ENCODE data around the gene GSG1L. TPM values are rescaled to one million over a fixed set of nuclear protein-coding genes. Genes with fewer than 3 reads are reported as not detected.

Gene GSG1L
- total and polyA plus RNA-seq, 4 donors, result not detected

DNA sequence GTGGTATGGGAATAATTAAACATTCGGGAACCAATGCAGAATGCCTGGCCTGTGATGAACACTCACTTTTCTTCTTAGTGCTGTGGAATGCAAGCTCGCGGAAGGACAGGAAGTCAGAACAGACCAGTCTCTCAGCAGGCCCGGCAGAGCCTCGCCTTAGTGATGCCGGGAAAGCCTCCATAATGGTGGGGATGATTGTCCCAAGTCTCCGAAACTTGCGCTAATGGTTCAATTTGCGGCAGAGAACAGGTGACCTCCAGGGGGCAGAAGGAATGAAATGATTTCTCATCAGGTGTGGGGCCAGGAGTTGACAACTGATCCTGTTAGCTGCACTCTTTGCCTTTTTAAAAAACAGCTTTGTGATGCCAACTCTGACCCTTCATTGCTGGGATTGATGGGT is 170.6 kb downstream of the GSG1L start (continued):
- TF ChIP-seq, protein P1, sequence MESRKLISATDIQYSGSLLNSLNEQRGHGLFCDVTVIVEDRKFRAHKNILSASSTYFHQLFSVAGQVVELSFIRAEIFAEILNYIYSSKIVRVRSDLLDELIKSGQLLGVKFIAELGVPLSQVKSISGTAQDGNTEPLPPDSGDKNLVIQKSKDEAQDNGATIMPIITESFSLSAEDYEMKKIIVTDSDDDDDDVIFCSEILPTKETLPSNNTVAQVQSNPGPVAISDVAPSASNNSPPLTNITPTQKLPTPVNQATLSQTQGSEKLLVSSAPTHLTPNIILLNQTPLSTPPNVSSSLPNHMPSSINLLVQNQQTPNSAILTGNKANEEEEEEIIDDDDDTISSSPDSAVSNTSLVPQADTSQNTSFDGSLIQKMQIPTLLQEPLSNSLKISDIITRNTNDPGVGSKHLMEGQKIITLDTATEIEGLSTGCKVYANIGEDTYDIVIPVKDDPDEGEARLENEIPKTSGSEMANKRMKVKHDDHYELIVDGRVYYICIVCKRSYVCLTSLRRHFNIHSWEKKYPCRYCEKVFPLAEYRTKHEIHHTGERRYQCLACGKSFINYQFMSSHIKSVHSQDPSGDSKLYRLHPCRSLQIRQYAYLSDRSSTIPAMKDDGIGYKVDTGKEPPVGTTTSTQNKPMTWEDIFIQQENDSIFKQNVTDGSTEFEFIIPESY (IDR thresholded peaks at IDR 0.05), result no peak
- TF ChIP-seq FOXA2 (IDR thresholded peaks at IDR 0.05) (no peak), EGR1 (IDR thresholded peaks at IDR 0.05; ENCODE audit: low read depth in 2 of 2) (no peak), HNF4A (conservative IDR thresholded peaks at IDR 0.05) (no peak), YY1 (IDR thresholded peaks at IDR 0.05) (no peak), MAX (IDR thresholded peaks at IDR 0.05) (no peak), RXRA (IDR thresholded peaks at IDR 0.05) (no peak), RAD21 (IDR thresholded peaks at IDR 0.05) (no peak)

DNA sequence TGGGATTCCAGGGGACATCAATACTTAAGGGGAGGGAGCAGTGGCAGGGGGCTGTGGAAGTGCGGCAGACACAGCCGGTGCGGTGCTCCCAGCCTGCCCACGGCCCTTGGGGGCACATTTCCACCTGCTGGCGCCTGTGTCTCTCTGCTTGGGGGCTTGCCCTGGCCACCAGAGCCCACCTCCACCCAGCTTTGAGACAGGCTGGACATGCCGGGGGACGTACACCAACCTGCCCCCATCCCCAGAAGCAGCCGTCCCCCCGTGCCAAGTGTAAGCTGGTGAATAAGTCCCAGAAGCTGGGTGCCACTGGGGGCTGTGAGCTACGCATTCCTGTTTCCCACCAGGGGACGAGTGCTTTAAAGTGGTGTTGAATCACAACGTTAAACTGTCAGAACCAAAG is 172.6 kb downstream of the GSG1L start:
- peaks cover 0 to 2% (median under 1%) of the 10 kb centered on the region in 4 donors for H3K9me3 ChIP-seq (ENCODE audit: control insufficient read depth in 4 of 4, low read length in 3 of 4)
- 34% methylated on average over 12 of the region's 12 CpGs for WGBS
- H3K27ac ChIP-seq (ENCODE audit: low read depth in 1 of 2, low read length in 2 of 2), result no peak overlapping the region
- H3K4me1 ChIP-seq (ENCODE audit: control insufficient read depth in 4 of 4, insufficient read depth in 4 of 4, low read length in 3 of 4), result no peaks in the 10 kb centered on the region
- TF ChIP-seq GABPA (IDR thresholded peaks at IDR 0.05 in 1 of 2, conservative IDR thresholded peaks at IDR 0.05 in 1 of 2), result no peak
- no peak for TF ChIP-seq FOXA1 (IDR thresholded peaks at IDR 0.05)
- no peak for TF ChIP-seq MAX (IDR thresholded peaks at IDR 0.05)
- no peak for TF ChIP-seq SP1 (IDR thresholded peaks at IDR 0.05)
- TF ChIP-seq, protein P2, sequence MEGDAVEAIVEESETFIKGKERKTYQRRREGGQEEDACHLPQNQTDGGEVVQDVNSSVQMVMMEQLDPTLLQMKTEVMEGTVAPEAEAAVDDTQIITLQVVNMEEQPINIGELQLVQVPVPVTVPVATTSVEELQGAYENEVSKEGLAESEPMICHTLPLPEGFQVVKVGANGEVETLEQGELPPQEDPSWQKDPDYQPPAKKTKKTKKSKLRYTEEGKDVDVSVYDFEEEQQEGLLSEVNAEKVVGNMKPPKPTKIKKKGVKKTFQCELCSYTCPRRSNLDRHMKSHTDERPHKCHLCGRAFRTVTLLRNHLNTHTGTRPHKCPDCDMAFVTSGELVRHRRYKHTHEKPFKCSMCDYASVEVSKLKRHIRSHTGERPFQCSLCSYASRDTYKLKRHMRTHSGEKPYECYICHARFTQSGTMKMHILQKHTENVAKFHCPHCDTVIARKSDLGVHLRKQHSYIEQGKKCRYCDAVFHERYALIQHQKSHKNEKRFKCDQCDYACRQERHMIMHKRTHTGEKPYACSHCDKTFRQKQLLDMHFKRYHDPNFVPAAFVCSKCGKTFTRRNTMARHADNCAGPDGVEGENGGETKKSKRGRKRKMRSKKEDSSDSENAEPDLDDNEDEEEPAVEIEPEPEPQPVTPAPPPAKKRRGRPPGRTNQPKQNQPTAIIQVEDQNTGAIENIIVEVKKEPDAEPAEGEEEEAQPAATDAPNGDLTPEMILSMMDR (IDR thresholded peaks at IDR 0.05; ENCODE audit: low read depth, low read length, missing input control), result no peak
- no peak for TF ChIP-seq EGR1 (IDR thresholded peaks at IDR 0.05; ENCODE audit: low read depth in 2 of 2)
- no peak for TF ChIP-seq NR2F2 (IDR thresholded peaks at IDR 0.05)
- TF ChIP-seq RXRA (IDR thresholded peaks at IDR 0.05), result no peak
- no peak for TF ChIP-seq ATF3 (IDR thresholded peaks at IDR 0.05)
- TF ChIP-seq HNF4G (IDR thresholded peaks at IDR 0.05), result no peak
- no peak overlapping the region for H3K9ac ChIP-seq (ENCODE audit: low read depth in 1 of 2, low read length in 2 of 2)
- peaks cover 0 to under 1% (median under 1%) of the 10 kb centered on the region in 4 donors for H3K27me3 ChIP-seq (ENCODE audit: control insufficient read depth in 4 of 4, insufficient read depth in 4 of 4, low read length in 3 of 4)
- H3K4me3 ChIP-seq (ENCODE audit: low read depth in 1 of 3, low read length in 3 of 3), result no peak overlapping the region
- DNase-seq (ENCODE audit: low spot score), result no peak
- H3K36me3 ChIP-seq (ENCODE audit: control insufficient read depth in 4 of 4, insufficient read depth in 3 of 4, low read depth in 1 of 4, low read length in 3 of 4), result no peaks in the 10 kb centered on the region

- no peak overlapping the region for H3K27ac ChIP-seq (ENCODE audit: low read depth in 1 of 2, low read length in 2 of 2)
- H3K27me3 ChIP-seq (ENCODE audit: control insufficient read depth in 4 of 4, insufficient read depth in 4 of 4, low read length in 3 of 4), result peaks cover 0 to 3% (median 0%) of the 10 kb centered on the region in 4 donors
- H3K9me3 ChIP-seq (ENCODE audit: control insufficient read depth in 4 of 4, low read length in 3 of 4), result peaks cover 0 to 2% (median 0%) of the 10 kb centered on the region in 4 donors
- WGBS, result 80% methylated on average over 6 of the region's 6 CpGs
- no peak for DNase-seq (ENCODE audit: low spot score)
- no peak overlapping the region for H3K4me3 ChIP-seq (ENCODE audit: low read depth in 1 of 3, low read length in 3 of 3)
- H3K9ac ChIP-seq (ENCODE audit: low read depth in 1 of 2, low read length in 2 of 2), result no peak overlapping the region
- no peaks in the 10 kb centered on the region for H3K4me1 ChIP-seq (ENCODE audit: control insufficient read depth in 4 of 4, insufficient read depth in 4 of 4, low read length in 3 of 4)
- no peaks in the 10 kb centered on the region for H3K36me3 ChIP-seq (ENCODE audit: control insufficient read depth in 4 of 4, insufficient read depth in 3 of 4, low read depth in 1 of 4, low read length in 3 of 4)
- TF ChIP-seq TAF1 (conservative IDR thresholded peaks at IDR 0.05), result no peak
- TF ChIP-seq SP1 (IDR thresholded peaks at IDR 0.05), result no peak
- TF ChIP-seq GABPA (IDR thresholded peaks at IDR 0.05 in 1 of 2, conservative IDR thresholded peaks at IDR 0.05 in 1 of 2), result no peak
- no peak for TF ChIP-seq JUND (IDR thresholded peaks at IDR 0.05)
- TF ChIP-seq, protein P3, sequence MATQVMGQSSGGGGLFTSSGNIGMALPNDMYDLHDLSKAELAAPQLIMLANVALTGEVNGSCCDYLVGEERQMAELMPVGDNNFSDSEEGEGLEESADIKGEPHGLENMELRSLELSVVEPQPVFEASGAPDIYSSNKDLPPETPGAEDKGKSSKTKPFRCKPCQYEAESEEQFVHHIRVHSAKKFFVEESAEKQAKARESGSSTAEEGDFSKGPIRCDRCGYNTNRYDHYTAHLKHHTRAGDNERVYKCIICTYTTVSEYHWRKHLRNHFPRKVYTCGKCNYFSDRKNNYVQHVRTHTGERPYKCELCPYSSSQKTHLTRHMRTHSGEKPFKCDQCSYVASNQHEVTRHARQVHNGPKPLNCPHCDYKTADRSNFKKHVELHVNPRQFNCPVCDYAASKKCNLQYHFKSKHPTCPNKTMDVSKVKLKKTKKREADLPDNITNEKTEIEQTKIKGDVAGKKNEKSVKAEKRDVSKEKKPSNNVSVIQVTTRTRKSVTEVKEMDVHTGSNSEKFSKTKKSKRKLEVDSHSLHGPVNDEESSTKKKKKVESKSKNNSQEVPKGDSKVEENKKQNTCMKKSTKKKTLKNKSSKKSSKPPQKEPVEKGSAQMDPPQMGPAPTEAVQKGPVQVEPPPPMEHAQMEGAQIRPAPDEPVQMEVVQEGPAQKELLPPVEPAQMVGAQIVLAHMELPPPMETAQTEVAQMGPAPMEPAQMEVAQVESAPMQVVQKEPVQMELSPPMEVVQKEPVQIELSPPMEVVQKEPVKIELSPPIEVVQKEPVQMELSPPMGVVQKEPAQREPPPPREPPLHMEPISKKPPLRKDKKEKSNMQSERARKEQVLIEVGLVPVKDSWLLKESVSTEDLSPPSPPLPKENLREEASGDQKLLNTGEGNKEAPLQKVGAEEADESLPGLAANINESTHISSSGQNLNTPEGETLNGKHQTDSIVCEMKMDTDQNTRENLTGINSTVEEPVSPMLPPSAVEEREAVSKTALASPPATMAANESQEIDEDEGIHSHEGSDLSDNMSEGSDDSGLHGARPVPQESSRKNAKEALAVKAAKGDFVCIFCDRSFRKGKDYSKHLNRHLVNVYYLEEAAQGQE (IDR thresholded peaks at IDR 0.05), result no peak
- TF ChIP-seq, protein P2 (IDR thresholded peaks at IDR 0.05; ENCODE audit: low read depth, low read length, missing input control), result no peak
- TF ChIP-seq FOXA1 (IDR thresholded peaks at IDR 0.05), result no peak
- TF ChIP-seq, protein P1 (IDR thresholded peaks at IDR 0.05), result no peak
- no peak for TF ChIP-seq HNF4A (conservative IDR thresholded peaks at IDR 0.05)
Observed at GRCh38 chr16:27890006-27890405, 173.5 kb downstream of the GSG1L start.
